ENCODE results near the gene FGGY.

- TF ChIP-seq REST (IDR thresholded peaks at IDR 0.05), result no peak
- no peak for TF ChIP-seq TAF1 (conservative IDR thresholded peaks at IDR 0.05)
Observed at GRCh38 chr1:59317780-59318179, 20.9 kb downstream of the FGGY start.

Measured in liver (tissue), 2 donors.